HG03432 (cell line): ENCODE data around the gene MYH1.

Source experiments
- ATAC-seq: cut with Tn5 transposase; IDR thresholded peaks from one replicate; pipeline ENCODE4 v1.9.1; 2021; ENCODE audit warnings: mild to moderate bottlenecking, moderate library complexity; ENCODE audit not compliant: unreplicated experiment

The MYH1 gene

GRCh38 chr17:10492004-10492403, 26.3 kb downstream of the MYH1 start:
- no peak for ATAC-seq

- no peak for ATAC-seq
Observed at GRCh38 chr17:10482252-10482651, 36.1 kb downstream of the MYH1 start.

DNA sequence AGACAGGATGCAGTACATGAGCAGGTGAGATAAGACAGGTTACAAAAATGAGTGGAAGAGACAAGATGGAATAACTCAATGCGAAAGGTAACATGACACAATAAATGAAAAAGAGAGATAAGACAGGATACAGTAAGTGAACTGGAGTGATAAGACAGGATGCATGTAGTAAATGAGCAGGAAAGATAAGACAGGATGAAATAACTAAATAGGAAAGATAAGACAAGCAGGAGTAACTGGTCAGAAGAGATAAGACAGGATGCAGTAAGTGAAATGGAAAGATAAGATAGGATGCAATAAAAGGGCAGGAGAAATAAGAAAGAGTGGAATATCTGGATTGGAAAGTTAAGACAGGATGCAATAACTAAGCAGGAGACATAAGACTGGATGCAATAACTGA, 40.6 kb downstream of the MYH1 start:
- no peak for ATAC-seq

DNA sequence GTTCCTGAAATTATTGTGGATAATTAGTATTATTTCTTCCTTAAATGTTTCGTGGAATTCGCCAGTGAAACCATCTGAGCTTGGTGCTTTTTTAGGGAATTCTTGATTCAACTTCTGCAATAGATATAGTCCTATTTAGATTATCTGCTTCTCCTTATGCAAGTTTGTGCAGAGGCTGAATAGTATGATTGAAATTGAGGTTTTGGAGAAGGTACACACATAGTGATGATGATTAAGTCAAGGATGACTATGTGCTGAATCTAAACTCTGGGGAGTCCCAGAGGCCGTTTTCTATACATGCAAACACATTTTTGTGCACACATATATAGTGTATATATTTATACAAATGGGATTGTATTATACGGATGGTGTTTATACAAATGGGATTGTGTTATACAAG, 43.8 kb downstream of the MYH1 start:
- ATAC-seq: no peak

- ATAC-seq: no peak
Observed at GRCh38 chr17:10471858-10472257, 46.5 kb downstream of the MYH1 start.

- no peak for ATAC-seq
Observed at GRCh38 chr17:10469459-10469858, 48.9 kb downstream of the MYH1 start, which contains the start of gene MYH4. Gene MYH4 (minus strand): TSS chr17:10469559. CDS start chr17:10466745, 2,814 bp downstream.

GRCh38 chr17:10463402-10463801, 54.9 kb downstream of the MYH1 start:
- ATAC-seq: no peak

GRCh38 chr17:10460062-10460461, 58.3 kb downstream of the MYH1 start:
- no peak for ATAC-seq

- no peak for ATAC-seq
Observed at GRCh38 chr17:10458701-10459100, 59.6 kb downstream of the MYH1 start.

- no peak for ATAC-seq
Observed at GRCh38 chr17:10457952-10458351, 60.4 kb downstream of the MYH1 start.

DNA sequence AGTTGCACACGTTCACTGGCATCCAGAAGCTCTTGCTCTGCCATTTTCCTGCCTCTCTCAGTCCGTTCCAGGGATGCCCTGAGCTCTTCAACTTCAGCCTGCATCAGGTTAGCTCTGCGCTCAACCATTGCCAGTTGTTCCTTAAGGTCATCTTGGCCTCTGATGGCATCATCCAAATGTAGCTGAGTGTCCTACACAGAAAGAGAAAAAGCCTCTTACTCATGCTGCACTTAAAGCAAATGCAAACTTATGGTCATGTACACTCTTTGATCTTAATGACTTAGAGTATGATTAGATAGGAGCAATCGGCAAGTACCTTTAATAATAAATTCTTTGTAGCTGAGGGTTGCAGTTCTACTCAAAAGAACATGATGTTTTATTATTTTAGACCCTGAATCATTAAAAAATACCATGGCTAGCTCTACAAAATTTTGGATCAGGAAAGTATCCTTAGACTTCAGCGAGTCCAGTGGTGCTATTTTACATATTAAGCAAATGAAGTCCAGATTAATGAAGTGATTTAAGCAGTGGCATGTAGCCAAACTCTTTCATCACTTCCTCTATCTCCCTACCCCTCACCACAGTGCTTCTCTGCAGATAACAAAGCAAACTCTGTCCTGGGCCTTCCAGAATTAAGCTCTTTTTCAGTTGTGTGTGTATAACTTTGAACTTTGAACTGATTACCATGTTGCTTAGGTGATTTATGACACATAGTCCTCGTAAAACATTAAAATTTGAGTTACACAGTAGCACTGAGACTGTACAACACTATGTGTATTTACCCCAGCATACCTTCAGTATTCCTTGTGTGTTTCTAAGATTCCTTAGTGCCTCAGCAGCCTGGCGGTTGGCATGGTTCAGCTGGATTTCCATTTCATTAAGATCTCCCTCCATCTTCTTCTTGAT, 71.1 kb downstream of the MYH1 start:
- no peak for ATAC-seq
